Measurements from ENCODE around the gene SERF2. TPM values are rescaled to one million over a fixed set of nuclear protein-coding genes. Genes with fewer than 3 reads are reported as not detected.

Gene SERF2
- total RNA-seq, 4 donors from 2014 or later, result 542 to 1,015 (median 749) TPM

GRCh38 chr15:43826508-43827341 lies 34.6 kb downstream of the SERF2 start, which contains the start of gene WDR76:
Gene WDR76, plus strand, starts transcription at chr15:43827002. Its CDS starts 31 bp downstream, at chr15:43827033.
- no peak for TF ChIP-seq CTCF (IDR thresholded peaks at IDR 0.05; ENCODE audit: low read depth)

- no peak for TF ChIP-seq CTCF (IDR thresholded peaks at IDR 0.05; ENCODE audit: low read depth)
Observed at GRCh38 chr15:43828061-43828657, 36.0 kb downstream of the SERF2 start.

- no peak for TF ChIP-seq CTCF (IDR thresholded peaks at IDR 0.05; ENCODE audit: low read depth)
Observed at GRCh38 chr15:43845421-43845820, 53.3 kb downstream of the SERF2 start.

Small RNAs within 50 kb of the gene (small RNA-seq; reads per million reads assigned to genes)
- not detected for gene MIR1282

Other genes with a start within 250 kb of the SERF2 start
- gene PPIP5K1, start 202.1 kb upstream of the SERF2 start, total RNA-seq, result 10 to 100 TPM; 10.6 to 37.2 (median 23.5) TPM
- gene CKMT1B, start 198.3 kb upstream of the SERF2 start, total RNA-seq, result under 1 TPM in 1 of 4 donors, not detected in 3; 0.68 TPM
- under 1 TPM; 0.19 to 0.85 (median 0.27) TPM for gene STRC, start 173.5 kb upstream of the SERF2 start, total RNA-seq
- gene CATSPER2, start 143.5 kb upstream of the SERF2 start, total RNA-seq, result 1 to 10 TPM in 3 of 4 donors, under 1 TPM in 1; 0.88 to 3.7 (median 1.7) TPM
- gene CKMT1A, start 98.5 kb upstream of the SERF2 start, total RNA-seq, result not detected
- 100 to 1,000 TPM in 3 of 4 donors, 10 to 100 TPM in 1; 87.6 to 129 (median 121) TPM for gene PDIA3, start 45.9 kb upstream of the SERF2 start, total RNA-seq
- gene ELL3, start 15.4 kb upstream of the SERF2 start, total RNA-seq, result 1 to 10 TPM; 2.6 to 4.4 (median 3.1) TPM
- gene SERINC4, start 7.9 kb downstream of the SERF2 start, total RNA-seq, result not detected
- 10 to 100 TPM; 10.4 to 36.8 (median 15.9) TPM for gene HYPK, start 8.3 kb downstream of the SERF2 start, total RNA-seq
- 10 to 100 TPM; 10.7 to 14.8 (median 12.9) TPM for gene MFAP1, start 32.4 kb downstream of the SERF2 start, total RNA-seq
- gene WDR76, start 34.7 kb downstream of the SERF2 start, total RNA-seq, result 1 to 10 TPM; 4.7 to 9.7 (median 6.8) TPM